DND-41 (cell line): ENCODE results near the gene GOT1.

Source experiments
- ATAC-seq: fragments of 200-7000 bp; cut with Tn5 transposase; 3 replicates; pipeline ENCODE4 v1.9.1; 2021; ENCODE audit warnings: low read depth; ENCODE audit not compliant: insufficient read depth
- DNase-seq: peaks from one replicate; pipeline ENCODE4 v3.0.0-alpha.2; 2020
- H2AFZ ChIP-seq: 2 replicates; pipeline ENCODE4 v1.6.0; 2012; ENCODE audit warnings: low read depth, low read length
- H3K27ac ChIP-seq: 2 replicates; pipeline ENCODE4 v1.5.1; 2012; ENCODE audit warnings: low read length, inconsistent platforms
- H3K27me3 ChIP-seq: fragments of 200-600 bp; sonication (generic); 2 replicates; pipeline ENCODE4 v1.6.0; 2012; ENCODE audit warnings: low read length, mild to moderate bottlenecking, inconsistent platforms; ENCODE audit not compliant: insufficient read depth, poor library complexity
- H3K36me3 ChIP-seq: 2 replicates; pipeline ENCODE4 v1.5.1; 2012; ENCODE audit warnings: low read length, inconsistent platforms; ENCODE audit not compliant: insufficient read depth
- H3K4me1 ChIP-seq: 2 replicates; pipeline ENCODE4 v1.5.1; 2012; ENCODE audit warnings: mild to moderate bottlenecking, low read length; ENCODE audit not compliant: insufficient read depth
- H3K4me2 ChIP-seq: 2 replicates; pipeline ENCODE4 v1.6.0; 2012; ENCODE audit warnings: mild to moderate bottlenecking, moderate library complexity, low read length, inconsistent platforms; ENCODE audit not compliant: insufficient read depth
- H3K4me3 ChIP-seq, 2 experiments: fragments of 200-600 bp in 1 of 2; shearing (Covaris generic) in 1 of 2; 2 replicates each; pipeline ENCODE4 v1.5.1; 2012 to 2016; ENCODE audit warnings: inconsistent platforms in 2 of 2, low read length in 2 of 2, mild to moderate bottlenecking in 2 of 2, low read depth in 1 of 2, moderate library complexity in 1 of 2
- H3K79me2 ChIP-seq: 2 replicates; pipeline ENCODE4 v1.6.0; 2012; ENCODE audit warnings: low read length, inconsistent platforms; ENCODE audit not compliant: insufficient read depth
- H3K9ac ChIP-seq: 2 replicates; pipeline ENCODE4 v1.6.0; 2012; ENCODE audit warnings: low read depth, mild to moderate bottlenecking, inconsistent platforms, low read length, moderate library complexity
- H3K9me3 ChIP-seq: 2 replicates; pipeline ENCODE4 v1.5.1; 2012; ENCODE audit warnings: low read length, moderate library complexity, mild to moderate bottlenecking, inconsistent platforms; ENCODE audit not compliant: insufficient read depth, severe bottlenecking
- H4K20me1 ChIP-seq: 2 replicates; pipeline ENCODE4 v1.6.0; 2012; ENCODE audit warnings: low read length; ENCODE audit not compliant: insufficient read depth
- EZH2 ChIP-seq: IDR thresholded peaks from 3 replicates; pipeline ENCODE4 v1.6.1; 2012; ENCODE audit warnings: borderline replicate concordance, low read depth, mild to moderate bottlenecking, moderate library complexity, low read length, inconsistent platforms; ENCODE audit not compliant: severe bottlenecking
- TF ChIP-seq, protein P1 (sequence below): IDR thresholded peaks from 2 replicates; pipeline ENCODE4 v1.5.1; 2012; ENCODE audit warnings: borderline replicate concordance, low read length, moderate library complexity, mild to moderate bottlenecking; ENCODE audit not compliant: poor library complexity, severe bottlenecking; ENCODE audit errors: extremely low read depth

Gene GOT1

DNA sequence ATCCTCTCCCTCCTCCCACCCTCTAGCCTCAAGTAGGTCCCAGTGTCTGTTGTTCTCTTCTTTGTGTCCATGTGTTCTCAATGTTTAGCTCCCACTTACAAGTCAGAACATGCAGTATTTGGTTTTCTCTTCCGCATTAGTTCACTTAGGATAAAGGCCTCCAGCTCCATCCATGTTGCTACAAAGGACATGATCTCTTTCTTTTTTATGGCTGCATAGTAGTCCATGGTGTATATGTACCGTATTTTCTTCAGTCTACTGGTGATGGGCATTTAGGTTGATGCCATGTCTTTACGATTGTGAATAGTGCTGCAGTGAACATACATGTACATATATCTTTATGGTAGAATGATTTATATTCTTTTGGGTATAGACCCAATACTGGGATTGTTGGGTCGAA, 1.6 kb upstream of the GOT1 start:
- no peak overlapping the region for H3K27ac ChIP-seq
- H3K79me2 ChIP-seq: peaks cover 41% of the 10 kb centered on the region
- TF ChIP-seq, protein P1, sequence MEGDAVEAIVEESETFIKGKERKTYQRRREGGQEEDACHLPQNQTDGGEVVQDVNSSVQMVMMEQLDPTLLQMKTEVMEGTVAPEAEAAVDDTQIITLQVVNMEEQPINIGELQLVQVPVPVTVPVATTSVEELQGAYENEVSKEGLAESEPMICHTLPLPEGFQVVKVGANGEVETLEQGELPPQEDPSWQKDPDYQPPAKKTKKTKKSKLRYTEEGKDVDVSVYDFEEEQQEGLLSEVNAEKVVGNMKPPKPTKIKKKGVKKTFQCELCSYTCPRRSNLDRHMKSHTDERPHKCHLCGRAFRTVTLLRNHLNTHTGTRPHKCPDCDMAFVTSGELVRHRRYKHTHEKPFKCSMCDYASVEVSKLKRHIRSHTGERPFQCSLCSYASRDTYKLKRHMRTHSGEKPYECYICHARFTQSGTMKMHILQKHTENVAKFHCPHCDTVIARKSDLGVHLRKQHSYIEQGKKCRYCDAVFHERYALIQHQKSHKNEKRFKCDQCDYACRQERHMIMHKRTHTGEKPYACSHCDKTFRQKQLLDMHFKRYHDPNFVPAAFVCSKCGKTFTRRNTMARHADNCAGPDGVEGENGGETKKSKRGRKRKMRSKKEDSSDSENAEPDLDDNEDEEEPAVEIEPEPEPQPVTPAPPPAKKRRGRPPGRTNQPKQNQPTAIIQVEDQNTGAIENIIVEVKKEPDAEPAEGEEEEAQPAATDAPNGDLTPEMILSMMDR: no peak
- no peak for TF ChIP-seq EZH2
- peak overlapping the region; percentile 93 for H3K4me2 ChIP-seq
- H2AFZ ChIP-seq: no peak overlapping the region
- no peak for ATAC-seq
- peak overlapping the region in 1 of 2 experiments; percentile 89; a peak in 2 of 4 replicates for H3K4me3 ChIP-seq
- H3K9ac ChIP-seq: peak overlapping the region; percentile 79
- H3K9me3 ChIP-seq: no peaks in the 10 kb centered on the region
- no peaks in the 10 kb centered on the region for H3K36me3 ChIP-seq
- no peak for DNase-seq
- peaks cover 38% of the 10 kb centered on the region for H3K4me1 ChIP-seq
- no peaks in the 10 kb centered on the region for H3K27me3 ChIP-seq
- no peaks in the 10 kb centered on the region for H4K20me1 ChIP-seq

DNA sequence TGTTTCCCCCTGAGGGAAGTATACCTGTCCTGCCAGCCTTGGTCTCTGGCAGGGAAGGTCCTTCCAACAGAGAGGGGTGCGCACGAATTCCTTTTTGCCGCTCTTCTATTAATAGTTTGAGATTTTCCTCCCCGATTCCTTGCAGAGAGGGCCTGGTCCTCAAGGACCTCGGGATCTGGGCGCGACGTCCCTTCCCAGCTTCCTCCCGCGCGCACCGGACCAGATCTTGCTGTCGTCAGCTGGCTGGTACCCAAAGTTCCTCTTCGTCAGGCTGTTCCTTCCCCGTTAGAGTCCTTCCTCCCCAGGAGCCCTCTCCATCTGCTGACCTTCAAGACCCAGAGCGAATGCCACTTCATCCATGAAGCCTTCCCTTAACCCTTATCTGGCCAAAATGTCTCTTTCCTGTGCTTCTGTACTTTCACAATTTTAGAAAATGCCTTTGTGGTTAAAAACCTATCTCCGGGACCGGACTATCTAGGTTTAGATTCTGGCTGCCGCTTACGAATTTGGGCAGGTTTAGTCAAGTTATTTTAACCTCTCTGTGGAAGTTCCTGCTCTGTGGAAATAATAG, 851 bp upstream of the GOT1 start:
- Histone ChIP-seq H3K9me3 (no peaks in the 10 kb centered on the region), H3K4me3 (peak overlapping the region; percentile 68 to 89), H3K4me2 (peak overlapping the region; percentile 93), H3K27me3 (no peaks in the 10 kb centered on the region), H2AFZ (peak overlapping the region; percentile 89), H3K9ac (peak overlapping the region; percentile 79), H3K79me2 (peaks cover 41% of the 10 kb centered on the region), H3K36me3 (no peaks in the 10 kb centered on the region), H3K27ac (peak overlapping the region; percentile 76), H4K20me1 (no peaks in the 10 kb centered on the region), H3K4me1 (peaks cover 38% of the 10 kb centered on the region)
- TF ChIP-seq, protein P1: no peak
- no peak for TF ChIP-seq EZH2
- ATAC-seq (no peak), DNase-seq (peak; percentile 12)

DNA sequence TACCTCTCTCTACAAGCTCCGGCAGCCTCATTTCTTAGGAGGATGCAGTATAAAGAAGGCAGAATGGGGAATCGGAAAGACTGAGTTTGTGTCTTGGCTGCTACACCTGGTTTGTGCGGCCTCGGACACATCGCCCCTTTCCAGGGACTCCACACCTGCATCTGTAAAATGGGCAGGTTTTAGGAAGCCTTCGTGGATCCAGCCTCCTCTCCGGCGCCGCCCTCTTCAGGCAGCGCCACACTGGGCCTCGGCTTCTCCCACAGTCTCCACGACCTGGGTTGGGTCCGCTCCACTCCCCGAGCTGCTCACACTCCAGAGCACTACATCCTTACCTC, 341 bp downstream of the GOT1 start:
- no peaks in the 10 kb centered on the region for H3K27me3 ChIP-seq
- peak overlapping the region; percentile 93 for H3K4me2 ChIP-seq
- ATAC-seq (peak; percentile 2; the same call in 2 of the 3 replicates), DNase-seq (no peak)
- peaks cover 43% of the 10 kb centered on the region for H3K79me2 ChIP-seq
- peaks cover 38% of the 10 kb centered on the region for H3K4me1 ChIP-seq
- H3K9ac ChIP-seq: peak overlapping the region; percentile 79
- no peaks in the 10 kb centered on the region for H3K9me3 ChIP-seq
- H2AFZ ChIP-seq: peak overlapping the region; percentile 95
- H3K36me3 ChIP-seq: peaks cover 3% of the 10 kb centered on the region; the same call in 1 of the 2 replicates
- no peak for TF ChIP-seq EZH2
- TF ChIP-seq, protein P1: peak; percentile 24
- H3K27ac ChIP-seq: peak overlapping the region; percentile 83
- no peaks in the 10 kb centered on the region for H4K20me1 ChIP-seq
- H3K4me3 ChIP-seq: peak overlapping the region; percentile 68 to 89; a peak in 3 of 4 replicates
